ENCODE data around the gene RPS27. TPM values are rescaled to one million over a fixed set of nuclear protein-coding genes. Genes with fewer than 3 reads are reported as not detected.

RPS27 gene
- total RNA-seq, result 1,000 to 10,000 TPM in 3 of 4 donors, 100 to 1,000 TPM in 1; 688 to 4,009 (median 2,458) TPM

DNA sequence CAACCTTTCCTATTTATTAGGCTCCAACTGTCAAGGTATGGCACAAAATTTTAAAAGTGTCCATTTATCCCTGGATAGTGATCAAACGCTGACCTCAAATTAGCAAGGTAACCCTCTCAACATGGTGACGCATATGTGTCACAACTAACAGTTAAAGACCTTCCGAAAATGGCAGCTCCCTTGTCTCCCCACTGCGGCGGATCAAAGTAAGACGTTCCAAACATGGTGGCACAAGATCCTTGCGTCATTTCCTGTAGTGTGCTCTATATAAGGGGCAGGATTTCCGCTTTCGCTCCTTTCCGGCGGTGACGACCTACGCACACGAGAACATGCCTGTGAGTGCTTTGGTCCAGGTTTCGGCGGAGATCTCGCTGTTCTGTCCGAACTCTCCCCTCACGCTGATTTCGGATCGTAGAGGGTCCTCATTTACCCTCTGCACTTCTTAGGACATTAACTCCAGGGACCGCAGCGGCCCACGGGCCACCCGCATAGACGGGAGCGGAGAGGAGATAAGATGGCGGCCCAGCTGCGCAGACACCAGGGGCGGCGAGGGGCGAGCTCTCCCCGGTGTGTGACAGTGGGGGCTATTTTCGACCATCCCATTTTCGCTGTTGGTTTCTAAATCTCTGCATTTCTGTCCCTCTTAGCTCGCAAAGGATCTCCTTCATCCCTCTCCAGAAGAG is at the start of gene RPS27:
Gene RPS27 (plus strand): TSS at position 295 of the 683 bp plus-strand sequence. CDS start 35 bp downstream, at position 330.
- Histone ChIP-seq H3K27ac (peak within 1 kb of the TSS; percentile 91 to 99 (median 96)), H3K36me3 (peaks cover 12 to 40% (median 22%) of the 10 kb centered on the region in 3 donors), H3K27me3 (no peaks in the 10 kb centered on the region), H3K4me1 (peaks cover 19 to 56% (median 29%) of the 10 kb centered on the region in 3 donors), H3K9me3 (no peaks in the 10 kb centered on the region), H3K4me3 (peak within 1 kb of the TSS; percentile 63 to 98 (median 92))
- DNase-seq, result peak; percentile 77
- WGBS, 2 donors, result 0 to 1% methylated on average over 12 to 30 of the region's 36 CpGs
- intact Hi-C loops (cut with DNase I), result no loop called here
- TF ChIP-seq, protein P1, sequence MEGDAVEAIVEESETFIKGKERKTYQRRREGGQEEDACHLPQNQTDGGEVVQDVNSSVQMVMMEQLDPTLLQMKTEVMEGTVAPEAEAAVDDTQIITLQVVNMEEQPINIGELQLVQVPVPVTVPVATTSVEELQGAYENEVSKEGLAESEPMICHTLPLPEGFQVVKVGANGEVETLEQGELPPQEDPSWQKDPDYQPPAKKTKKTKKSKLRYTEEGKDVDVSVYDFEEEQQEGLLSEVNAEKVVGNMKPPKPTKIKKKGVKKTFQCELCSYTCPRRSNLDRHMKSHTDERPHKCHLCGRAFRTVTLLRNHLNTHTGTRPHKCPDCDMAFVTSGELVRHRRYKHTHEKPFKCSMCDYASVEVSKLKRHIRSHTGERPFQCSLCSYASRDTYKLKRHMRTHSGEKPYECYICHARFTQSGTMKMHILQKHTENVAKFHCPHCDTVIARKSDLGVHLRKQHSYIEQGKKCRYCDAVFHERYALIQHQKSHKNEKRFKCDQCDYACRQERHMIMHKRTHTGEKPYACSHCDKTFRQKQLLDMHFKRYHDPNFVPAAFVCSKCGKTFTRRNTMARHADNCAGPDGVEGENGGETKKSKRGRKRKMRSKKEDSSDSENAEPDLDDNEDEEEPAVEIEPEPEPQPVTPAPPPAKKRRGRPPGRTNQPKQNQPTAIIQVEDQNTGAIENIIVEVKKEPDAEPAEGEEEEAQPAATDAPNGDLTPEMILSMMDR (IDR thresholded peaks at IDR 0.05), result peak in 1 of 6 experiments; percentile 20
- peak in 3 of 4 donors; percentile 86 to 98 (median 96) for TF ChIP-seq POLR2A (IDR thresholded peaks at IDR 0.05)

DNA sequence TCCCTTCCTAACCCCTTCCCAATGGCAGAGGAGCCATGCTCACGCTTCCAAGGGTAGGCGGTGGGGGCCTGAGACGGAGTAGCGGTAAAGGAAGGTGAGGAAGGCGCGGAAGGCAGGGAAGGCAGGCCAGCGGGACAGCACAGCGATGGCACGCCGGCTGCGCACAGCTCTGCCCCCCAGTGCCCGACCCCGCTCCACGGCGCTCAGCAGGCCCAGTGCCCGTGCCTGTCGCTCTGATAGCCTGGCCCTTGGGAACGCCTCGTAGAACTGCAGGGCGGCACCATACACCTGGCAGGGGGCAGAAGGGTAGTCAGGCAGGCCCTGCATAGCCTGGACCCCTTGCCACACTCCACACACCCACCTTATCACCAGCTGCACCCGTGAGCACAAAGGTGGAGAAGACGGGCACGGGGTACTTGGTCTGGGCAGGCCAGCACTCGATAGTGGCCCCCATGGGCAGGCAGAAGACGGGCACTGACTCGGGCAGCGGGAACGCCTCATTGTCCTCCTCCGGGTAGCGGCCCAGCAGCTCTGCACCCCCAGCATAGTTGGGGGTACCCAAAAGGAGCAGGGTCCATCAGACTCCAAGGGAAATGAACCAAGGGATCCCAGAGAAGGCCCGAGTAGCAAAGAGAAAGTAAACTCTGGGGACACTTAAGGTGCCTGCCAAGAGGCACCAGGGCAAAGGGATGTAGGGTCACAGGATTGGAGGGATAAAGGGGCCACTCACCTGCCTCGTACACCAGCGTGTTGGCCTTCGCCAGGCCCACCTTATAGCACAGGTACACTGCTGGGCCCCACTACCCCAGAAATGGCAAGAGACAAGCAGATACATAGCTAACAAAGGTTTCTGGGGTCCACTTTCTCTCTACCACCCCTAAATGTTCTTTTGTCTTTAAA is 48.5 kb upstream of the RPS27 start:
- DNase-seq, result no peak
- no peak for TF ChIP-seq POLR2A (IDR thresholded peaks at IDR 0.05)
- TF ChIP-seq, protein P1 (IDR thresholded peaks at IDR 0.05), result no peak
- no peak overlapping the region for H3K4me3 ChIP-seq
- 95 to 96% methylated on average over 3 to 10 of the region's 34 CpGs for WGBS, 2 donors
- H3K27me3 ChIP-seq, result no peaks in the 10 kb centered on the region
- intact Hi-C loops (cut with DNase I), result no loop called here
- H3K27ac ChIP-seq, result no peak overlapping the region
- H3K4me1 ChIP-seq, result peaks cover 14 to 34% (median 19%) of the 10 kb centered on the region in 3 donors
- H3K36me3 ChIP-seq, result peaks cover 5 to 69% (median 28%) of the 10 kb centered on the region in 3 donors
- H3K9me3 ChIP-seq, result no peaks in the 10 kb centered on the region

DNA sequence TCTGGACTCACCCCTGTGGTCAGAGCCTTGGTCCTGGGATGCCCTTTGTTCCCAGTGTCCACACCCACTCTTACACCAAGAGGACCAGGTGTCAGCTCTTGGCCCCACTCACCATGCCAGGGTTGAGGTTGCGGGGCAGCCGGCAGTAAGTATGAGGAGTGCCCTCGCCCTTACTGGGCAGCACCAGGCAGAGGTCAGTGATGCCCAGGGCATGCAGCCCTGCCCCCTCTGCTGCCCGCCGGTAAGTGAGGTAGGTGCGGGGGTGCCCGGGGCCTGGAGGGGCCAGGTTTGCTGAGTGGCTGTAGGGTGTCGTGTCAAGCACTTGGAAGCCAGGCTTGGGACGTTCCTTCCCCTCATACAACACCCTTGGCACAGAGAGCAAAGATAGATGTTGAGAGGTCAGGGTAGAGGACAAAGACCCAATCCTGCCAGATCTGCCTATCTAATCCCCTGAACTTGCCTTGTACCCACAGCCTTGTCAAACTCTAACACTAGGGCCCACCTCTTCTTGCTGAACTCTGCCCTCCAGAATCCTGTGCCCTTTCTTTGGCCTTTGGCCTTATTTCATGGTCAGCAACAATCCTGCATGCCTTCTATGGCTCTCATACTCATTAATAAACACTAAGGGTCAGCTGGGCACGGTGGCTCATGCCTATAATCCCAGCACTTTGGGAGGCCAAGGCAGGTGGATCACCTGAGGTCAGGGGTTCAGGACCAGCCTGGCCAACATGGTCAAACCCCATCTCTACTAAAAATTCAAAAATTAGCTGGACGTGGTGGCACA is 47.6 kb upstream of the RPS27 start:
- DNase-seq, result no peak
- TF ChIP-seq, protein P1 (IDR thresholded peaks at IDR 0.05), result no peak
- TF ChIP-seq POLR2A (IDR thresholded peaks at IDR 0.05), result no peak
- H3K27ac ChIP-seq, result no peak overlapping the region
- intact Hi-C loops (cut with DNase I), result no loop called here
- H3K4me3 ChIP-seq, result no peak overlapping the region
- H3K36me3 ChIP-seq, result peaks cover 5 to 69% (median 32%) of the 10 kb centered on the region in 3 donors
- peaks cover 14 to 39% (median 21%) of the 10 kb centered on the region in 3 donors for H3K4me1 ChIP-seq
- H3K27me3 ChIP-seq, result no peaks in the 10 kb centered on the region
- no peaks in the 10 kb centered on the region for H3K9me3 ChIP-seq
- 86% methylated on average over 7 of the region's 11 CpGs; no CpG with 5 or more reads in 1 of the 2 donors for WGBS, 2 donors

DNA sequence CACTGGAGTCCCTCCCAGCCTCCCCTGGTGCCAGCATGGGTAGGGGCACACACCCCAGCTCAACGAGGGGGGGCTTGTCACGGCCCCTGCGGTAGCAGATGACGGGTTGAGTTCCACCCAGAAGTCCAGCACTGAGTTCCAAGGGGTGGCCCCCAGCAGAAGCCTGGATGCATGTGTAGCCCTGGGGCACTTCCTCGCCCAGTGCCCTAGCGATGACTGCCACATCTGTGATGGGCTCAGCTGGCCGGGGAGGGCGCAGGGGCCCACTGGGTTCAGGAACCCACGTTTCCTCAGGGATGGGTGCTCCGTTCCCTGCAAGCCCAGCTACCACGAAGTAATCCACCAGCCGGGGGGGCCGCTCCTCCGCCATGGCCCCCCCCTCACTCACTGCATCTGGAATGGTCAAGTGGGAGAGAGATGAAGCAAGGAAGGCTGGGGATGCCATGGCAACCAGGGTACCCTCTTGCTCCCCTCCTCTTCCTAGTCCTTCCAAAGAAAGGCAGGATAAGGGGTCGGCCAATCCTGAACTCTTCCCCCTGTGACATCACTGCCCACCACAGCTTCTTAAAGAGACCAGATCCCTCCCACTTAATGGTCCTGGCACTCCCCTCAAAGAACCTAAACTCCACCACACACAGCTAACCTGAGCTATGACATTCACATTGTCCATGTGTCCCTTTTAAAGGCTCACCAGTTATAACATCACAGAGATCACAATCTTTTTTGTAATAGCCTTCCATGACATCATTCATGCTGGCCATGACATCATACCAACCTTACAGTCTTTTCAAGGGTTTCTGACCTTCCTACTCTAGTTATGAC is 46.3 kb upstream of the RPS27 start:
- no peaks in the 10 kb centered on the region for H3K9me3 ChIP-seq
- DNase-seq, result no peak
- H3K36me3 ChIP-seq, result peaks cover 5 to 69% (median 45%) of the 10 kb centered on the region in 3 donors
- intact Hi-C loops (cut with DNase I), result no loop called here
- peak overlapping the region; percentile 91 to 100 (median 96) for H3K27ac ChIP-seq
- H3K27me3 ChIP-seq, result no peaks in the 10 kb centered on the region
- H3K4me1 ChIP-seq, result peaks cover 14 to 39% (median 21%) of the 10 kb centered on the region in 3 donors
- H3K4me3 ChIP-seq, result peak overlapping the region in 3 of 4 donors; percentile 77 to 100 (median 99)
- 73 to 83% methylated on average over 2 to 7 of the region's 15 CpGs for WGBS, 2 donors
- no peak for TF ChIP-seq POLR2A (IDR thresholded peaks at IDR 0.05)
- TF ChIP-seq, protein P1 (IDR thresholded peaks at IDR 0.05), result no peak

Data from esophagus squamous epithelium (tissue), 5 donors.